Measurements from ENCODE around the gene ZNF22. TPM values are rescaled to one million over a fixed set of nuclear protein-coding genes. Genes with fewer than 3 reads are reported as not detected.

Gene ZNF22
- total RNA-seq, 1 donor from 2014 or later: 34.2 TPM

DNA sequence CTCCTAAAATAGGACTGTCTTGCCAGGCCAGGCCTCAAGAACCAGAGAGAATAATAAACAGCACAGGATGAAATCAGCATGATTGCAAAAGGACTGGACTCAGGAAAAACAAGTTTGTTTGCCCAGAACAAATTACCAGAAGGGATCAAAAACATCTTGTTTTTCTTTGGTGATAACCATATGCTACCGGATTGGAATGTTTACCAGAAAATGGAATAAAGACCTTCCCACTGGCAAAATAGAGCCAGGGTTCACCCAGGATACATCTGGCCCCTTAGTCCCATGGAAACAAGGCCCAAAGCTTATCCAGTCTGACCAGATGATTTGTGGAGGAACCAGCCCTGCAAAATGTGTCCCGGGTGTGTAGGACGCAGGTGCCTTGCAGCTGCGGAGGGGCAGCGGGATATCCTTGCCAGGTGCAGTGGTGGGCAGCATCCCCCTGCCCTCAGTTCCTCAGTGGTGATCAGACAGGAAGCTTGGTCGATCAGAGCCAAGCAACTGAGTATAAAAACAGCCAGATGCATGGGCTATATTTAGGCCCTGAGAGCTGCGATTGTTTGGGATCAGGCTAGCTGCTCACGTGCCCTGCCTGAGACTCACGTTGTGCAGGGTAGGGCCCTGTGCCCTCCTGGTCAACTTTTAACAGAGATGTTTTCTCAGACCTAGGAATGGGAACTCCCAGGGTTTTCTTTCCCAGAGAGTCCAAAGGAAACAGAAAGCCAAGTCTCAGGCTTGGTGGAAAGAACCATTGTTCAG is 4.6 kb upstream of the ZNF22 start:
- peaks cover 11% of the 10 kb centered on the region for H3K4me1 Mint-ChIP-seq
- no peaks in the 10 kb centered on the region for H3K27me3 Mint-ChIP-seq
- CTCF ChIA-PET: no interaction called here
- TF ChIP-seq, protein P1, sequence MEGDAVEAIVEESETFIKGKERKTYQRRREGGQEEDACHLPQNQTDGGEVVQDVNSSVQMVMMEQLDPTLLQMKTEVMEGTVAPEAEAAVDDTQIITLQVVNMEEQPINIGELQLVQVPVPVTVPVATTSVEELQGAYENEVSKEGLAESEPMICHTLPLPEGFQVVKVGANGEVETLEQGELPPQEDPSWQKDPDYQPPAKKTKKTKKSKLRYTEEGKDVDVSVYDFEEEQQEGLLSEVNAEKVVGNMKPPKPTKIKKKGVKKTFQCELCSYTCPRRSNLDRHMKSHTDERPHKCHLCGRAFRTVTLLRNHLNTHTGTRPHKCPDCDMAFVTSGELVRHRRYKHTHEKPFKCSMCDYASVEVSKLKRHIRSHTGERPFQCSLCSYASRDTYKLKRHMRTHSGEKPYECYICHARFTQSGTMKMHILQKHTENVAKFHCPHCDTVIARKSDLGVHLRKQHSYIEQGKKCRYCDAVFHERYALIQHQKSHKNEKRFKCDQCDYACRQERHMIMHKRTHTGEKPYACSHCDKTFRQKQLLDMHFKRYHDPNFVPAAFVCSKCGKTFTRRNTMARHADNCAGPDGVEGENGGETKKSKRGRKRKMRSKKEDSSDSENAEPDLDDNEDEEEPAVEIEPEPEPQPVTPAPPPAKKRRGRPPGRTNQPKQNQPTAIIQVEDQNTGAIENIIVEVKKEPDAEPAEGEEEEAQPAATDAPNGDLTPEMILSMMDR (IDR thresholded peaks at IDR 0.05): no peak
- H3K36me3 Mint-ChIP-seq (ENCODE audit: low read depth): no peaks in the 10 kb centered on the region
- no peak overlapping the region for H3K4me3 Mint-ChIP-seq
- POLR2A ChIA-PET: interaction anchor here (0.6 kb wide), 1 partner anchor 136 kb away, joined by 4 read pairs; no protein-coding TSS in a partner anchor
- intact Hi-C loops (cut with micrococcal nuclease): no loop called here
- no peak overlapping the region for H3K27ac Mint-ChIP-seq
- ATAC-seq (ENCODE audit: low read depth) (no peak), DNase-seq (no peak)
- no peaks in the 10 kb centered on the region for H3K9me3 Mint-ChIP-seq

DNA sequence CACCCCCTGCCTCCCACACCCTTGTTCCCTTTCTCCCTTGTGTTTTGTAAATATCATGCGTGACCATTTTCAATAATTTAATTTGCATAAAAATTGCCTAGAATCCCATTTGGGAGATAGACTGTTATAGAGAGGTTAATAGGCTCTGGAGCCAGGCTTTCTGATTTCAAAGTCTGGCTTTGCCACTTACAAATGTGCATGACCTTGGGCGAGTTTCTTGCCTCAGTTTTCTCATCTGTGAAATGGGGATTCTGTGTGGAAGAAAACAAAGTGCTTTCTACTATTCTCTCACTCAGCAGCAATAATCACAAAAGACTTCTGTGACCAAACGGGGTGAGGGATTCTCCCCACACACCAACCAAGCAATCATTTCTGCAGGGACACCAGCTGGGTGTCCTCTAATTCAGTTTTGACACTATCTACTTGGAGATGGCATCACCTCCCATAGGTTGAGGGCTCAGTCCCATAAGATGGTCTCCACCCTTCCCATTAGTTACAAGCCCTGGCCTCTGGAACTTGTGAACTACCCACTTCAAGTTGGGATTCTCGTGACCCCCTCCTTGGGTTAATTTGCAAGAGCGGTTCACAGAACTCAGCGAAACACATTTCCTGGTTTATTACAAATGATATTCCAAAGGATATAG is 3.5 kb upstream of the ZNF22 start:
- H3K9me3 Mint-ChIP-seq: no peaks in the 10 kb centered on the region
- no peak for ATAC-seq (ENCODE audit: low read depth)
- no peaks in the 10 kb centered on the region for H3K36me3 Mint-ChIP-seq (ENCODE audit: low read depth)
- H3K4me1 Mint-ChIP-seq: peaks cover 19% of the 10 kb centered on the region
- H3K27me3 Mint-ChIP-seq: no peaks in the 10 kb centered on the region
- H3K4me3 Mint-ChIP-seq: no peak overlapping the region
- DNase-seq: no peak
- no peak overlapping the region for H3K27ac Mint-ChIP-seq
- ChIA-PET POLR2A (no interaction called here), CTCF (no interaction called here)
- intact Hi-C loops (cut with micrococcal nuclease): no loop called here
- TF ChIP-seq, protein P1 (IDR thresholded peaks at IDR 0.05): no peak

DNA sequence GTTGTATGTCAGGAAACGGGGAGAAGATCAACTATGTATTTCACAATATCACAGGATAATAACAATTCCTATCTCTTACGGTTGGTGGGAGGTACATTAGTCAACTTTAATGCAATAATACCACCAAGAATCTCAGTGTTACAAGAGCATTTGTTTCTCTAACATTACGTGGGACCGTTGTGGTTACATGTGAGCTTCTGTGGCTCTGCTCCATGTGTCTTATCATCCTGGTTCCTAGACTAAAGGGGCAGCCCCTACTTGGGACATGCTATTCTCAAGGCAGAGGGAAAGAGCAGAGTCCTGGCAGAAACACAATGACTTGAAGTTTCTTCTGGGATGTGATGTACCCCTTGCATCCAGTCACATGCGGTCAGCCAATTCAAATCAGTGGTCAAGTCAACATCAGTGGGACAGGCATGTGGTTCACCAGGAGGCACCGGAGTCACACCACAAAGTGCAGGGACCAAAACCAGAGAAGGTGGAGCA is 2.5 kb upstream of the ZNF22 start:
- Mint-ChIP-seq H3K4me1 (peaks cover 25% of the 10 kb centered on the region), H3K4me3 (no peak overlapping the region)

DNA sequence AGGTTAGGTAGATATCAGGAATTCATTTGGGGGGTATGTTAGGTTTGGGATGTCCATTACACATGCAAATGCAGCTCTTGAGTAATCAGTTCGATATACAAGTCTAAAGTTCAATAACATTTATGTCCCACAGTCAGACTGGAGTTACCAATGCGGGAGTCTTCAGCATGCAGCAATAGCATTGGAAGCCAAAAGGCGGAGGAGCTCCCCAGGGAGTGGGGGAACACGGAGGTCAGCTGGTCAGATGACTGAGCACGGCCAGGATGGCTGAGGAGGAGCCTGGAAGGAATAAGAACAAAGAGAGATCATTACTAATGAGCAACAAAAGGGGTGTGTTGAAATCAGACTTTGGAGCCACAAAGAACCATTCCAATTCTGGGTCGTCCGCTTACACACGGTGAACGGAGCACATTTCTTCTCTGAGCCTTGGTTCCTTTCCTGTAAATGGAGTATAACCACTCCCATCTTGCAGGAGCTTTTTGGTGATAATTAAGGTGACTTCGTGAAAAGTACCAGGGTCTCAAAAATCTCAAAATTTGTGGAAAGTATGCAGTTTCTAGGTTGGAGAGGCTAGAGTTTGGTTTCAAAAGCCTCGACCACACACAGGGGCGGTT is 478 bp upstream of the ZNF22 start:
- POLR2A ChIA-PET: interaction anchor here (1.7 to 2.0 kb wide), 2 partner anchors 27 to 37 kb away, joined by 7 read pairs; no protein-coding TSS in a partner anchor
- intact Hi-C loops (cut with micrococcal nuclease): loop anchor here (1.0 to 5.0 kb wide), 8 partner anchors 25 to 1351 kb away; partner anchors contain the start of genes ALOX5, NCOA4, RASSF4 and ZFAND4
- CTCF ChIA-PET: interaction anchor here (1.5 to 2.2 kb wide), 2 partner anchors 27 to 67 kb away, joined by 4 to 10 read pairs; no protein-coding TSS in a partner anchor
- Mint-ChIP-seq H3K9me3 (peaks cover 7% of the 10 kb centered on the region), H3K27ac (peak overlapping the region; percentile 93), H3K4me1 (peaks cover 25% of the 10 kb centered on the region), H3K27me3 (no peaks in the 10 kb centered on the region), H3K4me3 (peak overlapping the region; percentile 90), H3K36me3 (ENCODE audit: low read depth) (peaks cover 30% of the 10 kb centered on the region)
- no peak for DNase-seq
- TF ChIP-seq, protein P1 (IDR thresholded peaks at IDR 0.05): no peak
- ATAC-seq (ENCODE audit: low read depth): peak; percentile 3

More for the DNA sequence above, 2.5 kb upstream of the ZNF22 start:
- intact Hi-C loops (cut with micrococcal nuclease): no loop called here
- ATAC-seq (ENCODE audit: low read depth): no peak
- Mint-ChIP-seq H3K27ac (no peak overlapping the region), H3K9me3 (peaks cover 3% of the 10 kb centered on the region), H3K36me3 (ENCODE audit: low read depth) (peaks cover 9% of the 10 kb centered on the region), H3K27me3 (no peaks in the 10 kb centered on the region)
- TF ChIP-seq, protein P1 (IDR thresholded peaks at IDR 0.05): no peak
- no peak for DNase-seq
- POLR2A ChIA-PET: no interaction called here
- CTCF ChIA-PET: no interaction called here

Measured in activated B cell treated with CpG ODN at 0.5 μM for 24 hours (primary cell).